ENCODE results near the gene PARP14.
"Not testable (repeated sequence)": the region's sequence is repeated elsewhere in the genome, so short reads cannot be mapped to it uniquely, and the experiment has no call there.

PARP14 gene

GRCh38 chr3:122727294-122727693 lies 46.7 kb downstream of the PARP14 start:
- DNase-seq, result no peak

- DNase-seq, result no peak
Observed at GRCh38 chr3:122727766-122728165, 47.1 kb downstream of the PARP14 start.

- no peak for DNase-seq
Observed at GRCh38 chr3:122728186-122728585, 47.5 kb downstream of the PARP14 start.

- DNase-seq, result no peak
Observed at GRCh38 chr3:122728756-122729514, 48.3 kb downstream of the PARP14 start.

GRCh38 chr3:122730240-122730639 lies 49.6 kb downstream of the PARP14 start:
- no peak for DNase-seq

- DNase-seq, result not testable (repeated sequence)
Observed at GRCh38 chr3:122732682-122733525, 52.3 kb downstream of the PARP14 start.

- DNase-seq, result no peak
Observed at GRCh38 chr3:122739172-122739571, 58.5 kb downstream of the PARP14 start.

GRCh38 chr3:122742234-122742633 lies 61.6 kb downstream of the PARP14 start:
- no peak for DNase-seq

- DNase-seq, result no peak
Observed at GRCh38 chr3:122743581-122744120, 63.0 kb downstream of the PARP14 start.

- no peak for DNase-seq
Observed at GRCh38 chr3:122745369-122746021, 64.9 kb downstream of the PARP14 start.

- DNase-seq, result not testable (repeated sequence)
Observed at GRCh38 chr3:122747295-122747694, 66.7 kb downstream of the PARP14 start.

- no peak for DNase-seq
Observed at GRCh38 chr3:122748347-122748746, 67.7 kb downstream of the PARP14 start.

- DNase-seq, result no peak
Observed at GRCh38 chr3:122754929-122755328, 74.3 kb downstream of the PARP14 start.

- no peak for DNase-seq
Observed at GRCh38 chr3:122755491-122755890, 74.9 kb downstream of the PARP14 start.

GRCh38 chr3:122758877-122759560 lies 78.4 kb downstream of the PARP14 start:
- no peak for DNase-seq

GRCh38 chr3:122760453-122761271 lies 80.0 kb downstream of the PARP14 start:
- DNase-seq, result no peak

GRCh38 chr3:122766430-122766829 lies 85.8 kb downstream of the PARP14 start:
- no peak for DNase-seq

- DNase-seq, result no peak
Observed at GRCh38 chr3:122767540-122768372, 87.1 kb downstream of the PARP14 start.

GRCh38 chr3:122770521-122771202 lies 90.0 kb downstream of the PARP14 start:
- DNase-seq, result no peak

GRCh38 chr3:122772827-122773226 lies 92.2 kb downstream of the PARP14 start:
- no peak for DNase-seq

All from stimulated activated naive CD4-positive, alpha-beta T cell (primary cell).